Fibroblast of mammary gland (primary cell): ENCODE results near the gene FADS3.

Experiments
- DNase-seq: peaks from one replicate; pipeline ENCODE4 v3.0.0-alpha.2; 2010; ENCODE audit warnings: low read depth
- H3K4me3 ChIP-seq: 2 replicates; pipeline ENCODE4 v1.5.1; 2011; ENCODE audit warnings: low read depth, mild to moderate bottlenecking, low read length, moderate library complexity; ENCODE audit not compliant: control insufficient read depth
- TF ChIP-seq, protein P1 (sequence below): conservative IDR thresholded peaks from 2 replicates; pipeline ENCODE4 v1.5.1; 2011; ENCODE audit warnings: low read depth, low read length, inconsistent platforms; ENCODE audit not compliant: control insufficient read depth, insufficient read depth

The FADS3 gene

GRCh38 chr11:61854206-61854895 is 37.0 kb downstream of the FADS3 start:
- TF ChIP-seq, protein P1, sequence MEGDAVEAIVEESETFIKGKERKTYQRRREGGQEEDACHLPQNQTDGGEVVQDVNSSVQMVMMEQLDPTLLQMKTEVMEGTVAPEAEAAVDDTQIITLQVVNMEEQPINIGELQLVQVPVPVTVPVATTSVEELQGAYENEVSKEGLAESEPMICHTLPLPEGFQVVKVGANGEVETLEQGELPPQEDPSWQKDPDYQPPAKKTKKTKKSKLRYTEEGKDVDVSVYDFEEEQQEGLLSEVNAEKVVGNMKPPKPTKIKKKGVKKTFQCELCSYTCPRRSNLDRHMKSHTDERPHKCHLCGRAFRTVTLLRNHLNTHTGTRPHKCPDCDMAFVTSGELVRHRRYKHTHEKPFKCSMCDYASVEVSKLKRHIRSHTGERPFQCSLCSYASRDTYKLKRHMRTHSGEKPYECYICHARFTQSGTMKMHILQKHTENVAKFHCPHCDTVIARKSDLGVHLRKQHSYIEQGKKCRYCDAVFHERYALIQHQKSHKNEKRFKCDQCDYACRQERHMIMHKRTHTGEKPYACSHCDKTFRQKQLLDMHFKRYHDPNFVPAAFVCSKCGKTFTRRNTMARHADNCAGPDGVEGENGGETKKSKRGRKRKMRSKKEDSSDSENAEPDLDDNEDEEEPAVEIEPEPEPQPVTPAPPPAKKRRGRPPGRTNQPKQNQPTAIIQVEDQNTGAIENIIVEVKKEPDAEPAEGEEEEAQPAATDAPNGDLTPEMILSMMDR, result no peak
- no peak for DNase-seq
- H3K4me3 ChIP-seq, result no peak overlapping the region

GRCh38 chr11:61853698-61854169 is 37.6 kb downstream of the FADS3 start:
- no peak overlapping the region for H3K4me3 ChIP-seq
- no peak for DNase-seq
- TF ChIP-seq, protein P1, result no peak

GRCh38 chr11:61851900-61852295 is 39.4 kb downstream of the FADS3 start:
- DNase-seq, result no peak

GRCh38 chr11:61851113-61851899 is 40.0 kb downstream of the FADS3 start:
- no peak overlapping the region for H3K4me3 ChIP-seq
- no peak for DNase-seq
- TF ChIP-seq, protein P1, result no peak

More at GRCh38 chr11:61851900-61852295, 39.4 kb downstream of the FADS3 start:
- TF ChIP-seq, protein P1, result no peak
- no peak overlapping the region for H3K4me3 ChIP-seq

GRCh38 chr11:61850687-61851086 is 40.7 kb downstream of the FADS3 start:
- TF ChIP-seq, protein P1, result no peak
- no peak overlapping the region for H3K4me3 ChIP-seq
- DNase-seq, result no peak

DNA sequence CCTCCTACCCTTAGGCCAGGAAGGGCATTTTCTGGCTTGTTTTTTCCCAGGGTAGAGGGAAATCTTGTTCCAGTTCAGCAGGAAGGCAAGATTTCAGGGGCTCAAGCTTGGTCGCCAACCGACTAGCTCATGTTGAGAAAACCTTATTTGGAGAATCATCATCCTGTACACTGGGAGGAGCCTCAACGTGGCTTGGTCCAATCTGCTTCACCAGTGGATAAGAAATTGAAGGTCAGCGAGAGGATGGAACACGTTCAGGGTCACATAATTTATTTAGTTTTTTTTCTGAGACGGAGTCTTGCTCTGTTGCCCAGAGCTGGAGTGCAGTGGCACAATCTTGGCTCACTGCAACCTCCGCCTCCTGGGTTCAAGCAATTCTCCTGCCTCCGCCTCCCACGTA is 42.7 kb downstream of the FADS3 start:
- no peak for DNase-seq
- TF ChIP-seq, protein P1, result no peak
- no peak overlapping the region for H3K4me3 ChIP-seq
